Endodermal cell (in vitro differentiated cells): ENCODE results near the gene MLYCD. TPM values are rescaled to one million over a fixed set of nuclear protein-coding genes. Genes with fewer than 3 reads are reported as not detected.

Experiments
- DNase-seq: peaks from one replicate; pipeline ENCODE4 v3.0.0-alpha.2; 2017
- H3K27ac ChIP-seq: 2 replicates; pipeline ENCODE4 v1.5.1; 2013; ENCODE audit warnings: mild to moderate bottlenecking, low read depth, low read length, moderate library complexity
- H3K27me3 ChIP-seq: 2 replicates; pipeline ENCODE4 v1.6.1; 2013; ENCODE audit warnings: mild to moderate bottlenecking, low read length, moderate library complexity; ENCODE audit not compliant: insufficient read depth, control insufficient read depth, poor library complexity, severe bottlenecking
- H3K36me3 ChIP-seq: 2 replicates; pipeline ENCODE4 v1.7.0; 2013; ENCODE audit warnings: mild to moderate bottlenecking, low read length, moderate library complexity; ENCODE audit not compliant: control insufficient read depth, insufficient read depth
- H3K4me1 ChIP-seq: one replicate; pipeline ENCODE4 v1.7.0; 2013; ENCODE audit warnings: low read length; ENCODE audit not compliant: control insufficient read depth, insufficient read depth
- H3K4me3 ChIP-seq: 2 replicates; pipeline ENCODE4 v1.5.1; 2013; ENCODE audit warnings: mild to moderate bottlenecking, low read length, moderate library complexity
- H3K9ac ChIP-seq: 2 replicates; pipeline ENCODE4 v1.6.1; 2013; ENCODE audit warnings: mild to moderate bottlenecking, low read length, moderate library complexity; ENCODE audit not compliant: poor library complexity, severe bottlenecking; ENCODE audit errors: extremely low read depth
- H3K9me3 ChIP-seq: 2 replicates; pipeline ENCODE4 v1.6.1; 2013; ENCODE audit warnings: mild to moderate bottlenecking, low read length, moderate library complexity; ENCODE audit not compliant: control insufficient read depth
- H3K27ac Mint-ChIP-seq: 2 replicates; pipeline ENCODE4 v1.8.0; 2020; ENCODE audit warnings: mixed read lengths
- H3K27me3 Mint-ChIP-seq: 2 replicates; pipeline ENCODE4 v1.8.0; 2021; ENCODE audit warnings: mild to moderate bottlenecking, mixed read lengths; ENCODE audit not compliant: insufficient read depth
- H3K36me3 Mint-ChIP-seq: 2 replicates; pipeline ENCODE4 v1.8.0; 2020; ENCODE audit warnings: low read depth, mixed read lengths
- H3K4me1 Mint-ChIP-seq: 2 replicates; pipeline ENCODE4 v1.8.0; 2020; ENCODE audit warnings: mixed read lengths
- H3K4me3 Mint-ChIP-seq: 2 replicates; pipeline ENCODE4 v1.8.0; 2020; ENCODE audit warnings: mild to moderate bottlenecking, moderate library complexity, mixed read lengths
- H3K9me3 Mint-ChIP-seq: 2 replicates; pipeline ENCODE4 v1.8.0; 2020; ENCODE audit warnings: mild to moderate bottlenecking, mixed read lengths
- WGBS, 2 experiments: methylation state at CpG; one replicate each; pipeline versions ENCODE4 v1.1.5 to v1.1.7; 2013; ENCODE audit warnings: missing lambda C conversion rate in 2 of 2, mixed read lengths in 1 of 2; ENCODE audit not compliant: insufficient coverage in 1 of 2, insufficient read length in 1 of 2; 5-methylcytosine and 5-hydroxymethylcytosine counted together
- total RNA-seq, 2 donors: library from RNA; stranded (reverse); fragmentation: NEBNext Ultra II Directional in 1 of 2; extraction: Animal tissue kit (Norgen Biotek cat#: 25700) in 1 of 2; gene quantifications; 2 replicates in 1 of 2; 3 replicates in 1 of 2; pipeline ENCODE4 v1.2.1, GENCODE V29; 2021
- TF ChIP-seq, protein P1 (sequence below): fragments of 200-600 bp; sonication (generic); conservative IDR thresholded peaks from 2 replicates; pipeline ENCODE4 v1.5.0; 2021; ENCODE audit warnings: antibody characterized with exemption, mild to moderate bottlenecking

Gene MLYCD
- total RNA-seq, 2 donors from 2014 or later = 11.1 to 19.0 TPM

DNA sequence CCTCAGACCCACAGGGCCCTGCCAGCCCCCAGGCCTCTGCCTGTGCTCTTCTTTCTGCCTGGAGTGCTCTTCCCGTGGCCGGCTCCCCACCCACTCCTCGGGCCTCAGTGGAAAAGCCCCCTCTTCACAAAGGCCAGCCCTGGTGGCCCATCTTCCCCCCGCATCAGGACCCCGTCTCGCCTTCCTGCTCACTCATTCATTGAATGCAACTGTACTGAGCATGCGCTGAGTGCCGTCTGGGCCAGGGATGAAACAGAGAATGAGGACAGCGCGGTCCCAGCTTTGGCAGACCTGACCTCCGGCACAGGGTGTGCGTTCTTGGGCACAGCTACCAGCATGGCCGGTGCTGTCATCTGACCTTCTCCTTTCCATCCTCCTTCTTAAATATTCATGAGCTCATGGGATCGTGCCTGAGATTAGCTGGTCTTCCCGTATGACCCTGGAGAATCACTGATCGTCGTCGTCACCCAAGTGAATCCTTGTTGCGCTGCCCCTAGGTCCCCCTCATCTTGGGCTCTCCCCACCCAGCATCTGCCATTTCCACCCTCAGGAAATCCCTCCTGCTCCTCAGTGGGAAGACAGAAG lies 37.8 kb downstream of the MLYCD start:
- H3K4me1 Mint-ChIP-seq = no peaks in the 10 kb centered on the region
- no peak overlapping the region for H3K27ac Mint-ChIP-seq
- H3K9me3 ChIP-seq = no peaks in the 10 kb centered on the region
- TF ChIP-seq, protein P1, sequence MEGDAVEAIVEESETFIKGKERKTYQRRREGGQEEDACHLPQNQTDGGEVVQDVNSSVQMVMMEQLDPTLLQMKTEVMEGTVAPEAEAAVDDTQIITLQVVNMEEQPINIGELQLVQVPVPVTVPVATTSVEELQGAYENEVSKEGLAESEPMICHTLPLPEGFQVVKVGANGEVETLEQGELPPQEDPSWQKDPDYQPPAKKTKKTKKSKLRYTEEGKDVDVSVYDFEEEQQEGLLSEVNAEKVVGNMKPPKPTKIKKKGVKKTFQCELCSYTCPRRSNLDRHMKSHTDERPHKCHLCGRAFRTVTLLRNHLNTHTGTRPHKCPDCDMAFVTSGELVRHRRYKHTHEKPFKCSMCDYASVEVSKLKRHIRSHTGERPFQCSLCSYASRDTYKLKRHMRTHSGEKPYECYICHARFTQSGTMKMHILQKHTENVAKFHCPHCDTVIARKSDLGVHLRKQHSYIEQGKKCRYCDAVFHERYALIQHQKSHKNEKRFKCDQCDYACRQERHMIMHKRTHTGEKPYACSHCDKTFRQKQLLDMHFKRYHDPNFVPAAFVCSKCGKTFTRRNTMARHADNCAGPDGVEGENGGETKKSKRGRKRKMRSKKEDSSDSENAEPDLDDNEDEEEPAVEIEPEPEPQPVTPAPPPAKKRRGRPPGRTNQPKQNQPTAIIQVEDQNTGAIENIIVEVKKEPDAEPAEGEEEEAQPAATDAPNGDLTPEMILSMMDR = no peak
- 93% methylated on average over 14 to 19 of the region's 19 CpGs for WGBS, 2 experiments
- H3K27ac ChIP-seq = no peak overlapping the region
- no peaks in the 10 kb centered on the region for H3K36me3 ChIP-seq
- no peaks in the 10 kb centered on the region for H3K9me3 Mint-ChIP-seq
- no peak for DNase-seq
- H3K4me1 ChIP-seq = no peaks in the 10 kb centered on the region
- H3K4me3 Mint-ChIP-seq = no peak overlapping the region
- H3K4me3 ChIP-seq = no peak overlapping the region
- no peaks in the 10 kb centered on the region for H3K27me3 Mint-ChIP-seq
- H3K36me3 Mint-ChIP-seq = peaks cover 10% of the 10 kb centered on the region
- H3K27me3 ChIP-seq = no peaks in the 10 kb centered on the region
- no peak overlapping the region for H3K9ac ChIP-seq

DNA sequence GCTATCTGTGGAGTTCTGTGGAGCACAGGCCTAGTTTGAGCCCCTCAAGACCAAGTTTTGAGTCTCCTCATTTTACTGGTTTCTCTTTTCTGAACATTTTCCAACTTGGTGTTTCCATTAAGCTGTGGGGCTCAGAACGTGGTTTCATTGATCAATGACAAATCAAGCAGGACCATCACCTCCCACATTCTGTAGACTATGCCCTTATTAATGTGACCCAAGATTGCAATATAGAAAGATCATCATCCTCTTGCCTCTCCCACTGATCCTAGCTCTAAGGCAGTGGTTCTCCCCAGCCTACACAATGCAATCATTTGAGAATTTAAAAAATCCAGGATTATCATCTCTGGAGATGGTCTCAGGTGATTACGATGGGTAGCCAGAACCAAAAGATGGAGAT lies 38.4 kb downstream of the MLYCD start:
- DNase-seq = no peak
- Histone ChIP-seq H3K27me3 (no peaks in the 10 kb centered on the region), H3K9ac (no peak overlapping the region), H3K36me3 (no peaks in the 10 kb centered on the region), H3K4me3 (no peak overlapping the region), H3K9me3 (no peaks in the 10 kb centered on the region), H3K4me1 (no peaks in the 10 kb centered on the region), H3K27ac (no peak overlapping the region)
- Mint-ChIP-seq H3K36me3 (peaks cover 10% of the 10 kb centered on the region), H3K27me3 (no peaks in the 10 kb centered on the region), H3K27ac (no peak overlapping the region), H3K4me3 (no peak overlapping the region), H3K9me3 (no peaks in the 10 kb centered on the region), H3K4me1 (no peaks in the 10 kb centered on the region)
- WGBS, 2 experiments = 80 to 95% methylated on average over 2 of the region's 2 CpGs
- TF ChIP-seq, protein P1 = no peak

DNA sequence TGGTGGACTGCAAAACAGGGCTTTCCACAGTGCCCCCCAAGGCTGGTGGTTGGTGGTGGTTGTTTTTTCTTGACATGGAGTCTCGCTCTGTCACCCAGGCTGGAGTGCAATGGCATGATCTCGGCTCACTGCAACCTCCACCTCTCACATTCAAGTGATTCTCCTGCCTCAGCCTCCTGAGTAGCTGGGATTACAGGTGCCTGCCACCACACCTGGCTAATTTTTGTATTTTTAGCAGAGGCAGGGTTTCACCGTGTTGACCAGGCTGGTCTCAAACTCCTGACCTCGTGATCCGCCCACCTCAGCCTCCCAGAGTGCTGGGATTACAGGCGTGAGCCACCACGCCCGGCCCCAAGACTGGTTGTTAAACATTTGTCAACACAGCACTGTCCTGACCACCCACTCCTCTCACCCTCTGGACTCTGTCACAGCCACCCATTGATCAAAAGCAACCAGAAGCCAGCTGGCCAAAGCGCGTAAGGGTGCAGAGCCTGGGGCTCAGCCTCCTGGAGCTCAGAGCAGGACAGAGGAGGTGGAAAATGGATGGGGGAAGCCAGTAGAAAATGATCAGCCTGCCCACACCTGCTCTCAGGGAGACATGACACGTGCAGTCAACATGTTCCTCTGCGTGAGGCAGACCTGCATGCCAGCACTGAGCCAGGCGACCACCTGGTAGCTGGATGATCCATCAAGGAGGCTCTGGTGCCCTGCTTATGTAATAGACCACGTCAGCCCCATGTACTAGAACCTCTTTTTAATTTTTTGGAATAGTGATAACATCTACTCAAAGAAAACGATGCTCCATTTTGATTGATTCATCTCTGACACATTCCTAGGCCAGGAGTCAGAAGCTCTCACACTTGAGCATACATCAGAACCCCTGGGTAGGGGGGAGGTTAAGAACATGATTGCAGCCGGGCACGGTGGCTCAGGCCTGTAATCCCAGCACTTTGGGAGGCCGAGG lies 39.3 kb downstream of the MLYCD start:
- WGBS, 2 experiments = 91 to 92% methylated on average over 13 to 18 of the region's 18 CpGs
- TF ChIP-seq, protein P1 = no peak
- H3K36me3 ChIP-seq = no peaks in the 10 kb centered on the region
- H3K9me3 Mint-ChIP-seq = no peaks in the 10 kb centered on the region
- DNase-seq = no peak
- peaks cover 10% of the 10 kb centered on the region for H3K36me3 Mint-ChIP-seq
- no peak overlapping the region for H3K27ac ChIP-seq
- no peak overlapping the region for H3K4me3 Mint-ChIP-seq
- no peak overlapping the region for H3K27ac Mint-ChIP-seq
- H3K4me1 ChIP-seq = peaks cover 2% of the 10 kb centered on the region
- no peak overlapping the region for H3K9ac ChIP-seq
- no peaks in the 10 kb centered on the region for H3K27me3 ChIP-seq
- H3K4me3 ChIP-seq = no peak overlapping the region
- peaks cover 4% of the 10 kb centered on the region for H3K4me1 Mint-ChIP-seq
- peaks cover 4% of the 10 kb centered on the region for H3K27me3 Mint-ChIP-seq
- no peaks in the 10 kb centered on the region for H3K9me3 ChIP-seq
